ENCODE measurements around the gene USPL1.
"Not testable (repeated sequence)": the region's sequence is repeated elsewhere in the genome, so short reads cannot be mapped to it uniquely, and the experiment has no call there.

The USPL1 gene

GRCh38 chr13:30617315-30618185, at the start of gene USPL1:
TSS of gene USPL1 (plus strand) at chr13:30617920. CDS start at chr13:30621141, 3,221 bp downstream.
- peak; percentile 96 for DNase-seq (ENCODE audit: low read depth, low spot score)

GRCh38 chr13:30569901-30570576, 47.7 kb upstream of the USPL1 start:
- no peak for DNase-seq (ENCODE audit: low read depth, low spot score)

GRCh38 chr13:30570691-30571090, 47.0 kb upstream of the USPL1 start:
- no peak for DNase-seq (ENCODE audit: low read depth, low spot score)

GRCh38 chr13:30572859-30573275, 44.9 kb upstream of the USPL1 start:
- no peak for DNase-seq (ENCODE audit: low read depth, low spot score)

- DNase-seq (ENCODE audit: low read depth, low spot score), result no peak
These were observed 41.2 kb upstream of the USPL1 start for GRCh38 chr13:30576528-30576927.

- DNase-seq (ENCODE audit: low read depth, low spot score), result no peak
These were observed 40.3 kb upstream of the USPL1 start for GRCh38 chr13:30577401-30577852.

GRCh38 chr13:30580852-30581502, 36.7 kb upstream of the USPL1 start:
- no peak for DNase-seq (ENCODE audit: low read depth, low spot score)

GRCh38 chr13:30581582-30581981, 36.1 kb upstream of the USPL1 start:
- no peak for DNase-seq (ENCODE audit: low read depth, low spot score)

- DNase-seq (ENCODE audit: low read depth, low spot score), result no peak
These were observed 33.5 kb upstream of the USPL1 start for GRCh38 chr13:30584051-30584731.

GRCh38 chr13:30585748-30586262, 31.9 kb upstream of the USPL1 start:
- DNase-seq (ENCODE audit: low read depth, low spot score), result no peak

- no peak for DNase-seq (ENCODE audit: low read depth, low spot score)
These were observed 30.5 kb upstream of the USPL1 start for GRCh38 chr13:30587231-30587630.

- no peak for DNase-seq (ENCODE audit: low read depth, low spot score)
These were observed 30.0 kb upstream of the USPL1 start for GRCh38 chr13:30587739-30588138.

- DNase-seq (ENCODE audit: low read depth, low spot score), result no peak
These were observed 24.7 kb upstream of the USPL1 start for GRCh38 chr13:30593001-30593400.

- DNase-seq (ENCODE audit: low read depth, low spot score), result no peak
These were observed 17.2 kb upstream of the USPL1 start for GRCh38 chr13:30600496-30600895.

- DNase-seq (ENCODE audit: low read depth, low spot score), result no peak
These were observed 15.9 kb upstream of the USPL1 start for GRCh38 chr13:30601836-30602235.

- no peak for DNase-seq (ENCODE audit: low read depth, low spot score)
These were observed 12.7 kb upstream of the USPL1 start for GRCh38 chr13:30605052-30605451.

GRCh38 chr13:30607186-30607585, 10.5 kb upstream of the USPL1 start:
- not testable (repeated sequence) for DNase-seq (ENCODE audit: low read depth, low spot score)

- peak; percentile 56 for DNase-seq (ENCODE audit: low read depth, low spot score)
These were observed 9.8 kb upstream of the USPL1 start for GRCh38 chr13:30607908-30608307.

GRCh38 chr13:30608364-30608763, 9.4 kb upstream of the USPL1 start:
- no peak for DNase-seq (ENCODE audit: low read depth, low spot score)

- no peak for DNase-seq (ENCODE audit: low read depth, low spot score)
These were observed 7.4 kb upstream of the USPL1 start for GRCh38 chr13:30610311-30610710.

GRCh38 chr13:30615481-30615865, 2.2 kb upstream of the USPL1 start:
- DNase-seq (ENCODE audit: low read depth, low spot score), result no peak

Data from activated CD4-positive, CD25-positive, alpha-beta regulatory T cell treated with anti-CD3 and anti-CD28 coated beads, Interleukin-2, amount 50 U/mL, for 16 hours (primary cell).